GM12875 (cell line): ENCODE results near the gene ICOS.

Experiments used
- H3K4me3 ChIP-seq: one replicate; pipeline ENCODE4 v1.5.1; 2011; ENCODE audit warnings: low read depth, low read length, control low read depth
- CTCF ChIP-seq: IDR thresholded peaks from 2 replicates; pipeline ENCODE4 v1.5.1; 2011; ENCODE audit warnings: low read depth, mild to moderate bottlenecking, control low read depth, inconsistent platforms, low read length, moderate library complexity, borderline replicate concordance; ENCODE audit not compliant: insufficient read depth

ICOS gene

GRCh38 chr2:203936535-203936934, at the start of gene ICOS:
TSS of gene ICOS (plus strand) at chr2:203936763. CDS start at chr2:203936815, 52 bp downstream.
- no peak within 1 kb of the TSS for H3K4me3 ChIP-seq
- no peak for TF ChIP-seq CTCF

GRCh38 chr2:203887677-203888076, 48.9 kb upstream of the ICOS start:
- TF ChIP-seq CTCF = no peak
- H3K4me3 ChIP-seq = no peak overlapping the region

- no peak overlapping the region for H3K4me3 ChIP-seq
- TF ChIP-seq CTCF = no peak
These were observed 47.0 kb upstream of the ICOS start for GRCh38 chr2:203889542-203889941.

GRCh38 chr2:203889944-203890343, 46.6 kb upstream of the ICOS start:
- no peak for TF ChIP-seq CTCF
- H3K4me3 ChIP-seq = no peak overlapping the region

GRCh38 chr2:203890733-203891132, 45.8 kb upstream of the ICOS start:
- TF ChIP-seq CTCF = no peak
- no peak overlapping the region for H3K4me3 ChIP-seq

- no peak overlapping the region for H3K4me3 ChIP-seq
- TF ChIP-seq CTCF = no peak
These were observed 45.1 kb upstream of the ICOS start for GRCh38 chr2:203891474-203891873.

- TF ChIP-seq CTCF = no peak
- no peak overlapping the region for H3K4me3 ChIP-seq
These were observed 44.4 kb upstream of the ICOS start for GRCh38 chr2:203892207-203892606.
